C4-2B (cell line): ENCODE measurements around the gene PRKCE.

Experiments
- H3K27ac ChIP-seq: fragments of 450-650 bp; 2 replicates; pipeline ENCODE4 v1.5.1; 2017
- CTCF ChIP-seq: fragments of 450-650 bp; conservative IDR thresholded peaks from 2 replicates; pipeline ENCODE4 v1.5.1; 2017; ENCODE audit warnings: mild to moderate bottlenecking
- ZFX ChIP-seq: fragments of 450-650 bp; IDR thresholded peaks from 2 replicates; pipeline ENCODE4 v1.6.1; 2017

PRKCE gene

GRCh38 chr2:45897842-45898241 is 246.4 kb downstream of the PRKCE start:
- TF ChIP-seq ZFX (no peak), CTCF (no peak)
- no peak overlapping the region for H3K27ac ChIP-seq

- no peak overlapping the region for H3K27ac ChIP-seq
- no peak for TF ChIP-seq CTCF
- no peak for TF ChIP-seq ZFX
These were observed 247.3 kb downstream of the PRKCE start for GRCh38 chr2:45898819-45899218.

GRCh38 chr2:45899926-45900325 is 248.5 kb downstream of the PRKCE start:
- no peak overlapping the region for H3K27ac ChIP-seq
- TF ChIP-seq ZFX (no peak), CTCF (no peak)

- TF ChIP-seq CTCF (no peak), ZFX (no peak)
- no peak overlapping the region for H3K27ac ChIP-seq
These were observed 250.1 kb downstream of the PRKCE start for GRCh38 chr2:45901468-45902032.

GRCh38 chr2:45902380-45902779 is 250.9 kb downstream of the PRKCE start:
- TF ChIP-seq CTCF: no peak
- TF ChIP-seq ZFX: no peak

GRCh38 chr2:45902781-45903375 is 251.4 kb downstream of the PRKCE start:
- H3K27ac ChIP-seq: no peak overlapping the region
- TF ChIP-seq CTCF (no peak), ZFX (no peak)

More at GRCh38 chr2:45902380-45902779, 250.9 kb downstream of the PRKCE start:
- no peak overlapping the region for H3K27ac ChIP-seq

GRCh38 chr2:45904267-45904945 is 252.9 kb downstream of the PRKCE start:
- TF ChIP-seq ZFX (no peak), CTCF (no peak)
- no peak overlapping the region for H3K27ac ChIP-seq
